Upper lobe of left lung (tissue), 6 donors: Measurements from ENCODE around the gene REC8. TPM values are rescaled to one million over a fixed set of nuclear protein-coding genes. Genes with fewer than 3 reads are reported as not detected.

Source experiments
- ATAC-seq, 2 donors: fragments of 200-7000 bp; cut with Tn5 transposase; one replicate each; pipeline ENCODE4 v1.9.1; 2022; ENCODE audit warnings: mild to moderate bottlenecking in 2 of 2, moderate library complexity in 2 of 2; ENCODE audit not compliant: low FRiP score in 2 of 2
- DNase-seq, 2 donors: peaks; one replicate each; pipeline ENCODE4 v3.0.0-alpha.2; 2019 to 2020
- H3K27ac ChIP-seq, 4 donors: fragments of 200-600 bp; sonication (generic); one replicate each; pipeline ENCODE4 v1.5.1; 2016 to 2019
- H3K27me3 ChIP-seq, 4 donors: fragments of 200-600 bp; sonication (generic); one replicate each; pipeline ENCODE4 v1.5.1; 2017 to 2019
- H3K36me3 ChIP-seq, 4 donors: fragments of 200-600 bp; sonication (generic); one replicate each; pipeline ENCODE4 v1.5.1; 2016 to 2019
- H3K4me1 ChIP-seq, 4 donors: fragments of 200-600 bp; sonication (generic); one replicate each; pipeline ENCODE4 v1.5.1; 2018 to 2019
- H3K4me3 ChIP-seq, 4 donors: fragments of 200-600 bp; sonication (generic); one replicate each; pipeline ENCODE4 v1.5.1; 2017 to 2019; ENCODE audit warnings: mild to moderate bottlenecking in 2 of 4, moderate library complexity in 1 of 4
- H3K9me3 ChIP-seq, 4 donors: fragments of 200-600 bp; sonication (generic); one replicate each; pipeline ENCODE4 v1.5.1; 2018 to 2019
- EP300 ChIP-seq, 4 donors: sonication (generic); formaldehyde crosslinking; IDR thresholded peaks; one replicate each; pipeline ENCODE4 v1.5.1; 2017; ENCODE audit warnings: antibody characterized with exemption in 4 of 4, control low read depth in 2 of 4
- POLR2A ChIP-seq, 4 donors: fragments of 450-650 bp; IDR thresholded peaks; one replicate each; pipeline ENCODE4 v1.5.1; 2016 to 2017; ENCODE audit warnings: antibody characterized with exemption in 4 of 4, mild to moderate bottlenecking in 2 of 4
- POLR2AphosphoS5 ChIP-seq, 2 donors: sonication (generic); formaldehyde crosslinking; IDR thresholded peaks; one replicate each; pipeline ENCODE4 v1.5.1; 2017; ENCODE audit warnings: antibody characterized with exemption in 2 of 2
- WGBS, 2 donors: methylation state at CpG; one replicate each; pipeline ENCODE4 v1.1.5; 2017 to 2018; 5-methylcytosine and 5-hydroxymethylcytosine counted together
- total RNA-seq, 6 donors: library from RNA; depleted of rRNA in 4 of 6; stranded (reverse); fragments of >200 nt in 4 of 6; gene quantifications; one replicate each; pipeline versions ENCODE4 v1.1.0 to v1.2.1, GENCODE V29; 2016 to 2021
- TF ChIP-seq, protein P1 (sequence below), 6 experiments: fragments of 450-650 bp in 4 of 6; fragments of 200-600 bp in 2 of 6; sonication (generic) in 2 of 6; IDR thresholded peaks; one replicate each; pipeline ENCODE4 v1.5.1; 2016 to 2019; ENCODE audit warnings: antibody characterized with exemption in 6 of 6
- donor health status: DM: no; HTN: no; CAD: no; lungs with moderate emphysema.
- donor health status: DM: no; HTN: yes; CAD: no; lungs with severe emphysema.

The REC8 gene
- total RNA-seq, 6 donors from 2014 or later: 16.0 to 76.5 (median 29.4) TPM

DNA sequence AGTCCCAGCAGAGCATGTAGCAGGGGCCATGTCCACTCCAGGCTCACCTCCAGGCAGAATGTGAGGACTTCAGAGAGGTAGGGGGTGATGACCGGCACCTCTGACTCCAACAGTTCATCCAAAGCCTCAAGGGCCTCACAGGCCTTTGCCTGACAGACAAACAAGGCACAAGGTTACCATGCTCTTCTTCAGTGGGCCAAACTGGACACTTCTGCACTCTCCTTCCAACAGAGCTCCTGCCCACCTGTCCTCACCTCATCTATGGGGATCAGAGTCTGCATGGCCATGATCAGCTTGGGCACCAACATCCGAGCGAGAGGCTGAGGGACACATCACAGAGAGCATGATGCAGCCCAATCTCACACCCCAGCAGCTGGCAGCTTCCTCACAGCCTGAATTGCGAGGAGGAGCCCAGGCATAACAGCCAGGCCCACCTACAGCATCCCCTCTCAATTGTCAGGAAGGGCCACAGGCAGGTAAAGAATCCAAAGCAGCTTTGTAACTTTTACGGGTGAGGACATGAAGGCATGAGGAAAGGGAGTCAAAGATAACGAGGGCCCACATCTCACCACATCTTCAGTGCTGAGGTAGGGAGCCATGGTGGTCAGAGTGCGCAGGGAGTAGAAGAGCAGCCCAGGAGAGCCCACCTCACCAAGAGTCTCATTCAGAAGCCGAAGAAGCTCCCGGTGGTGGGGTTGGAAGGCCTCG is 15.1 kb downstream of the REC8 start:
- no peak overlapping the region for H3K4me3 ChIP-seq
- no peaks in the 10 kb centered on the region for H3K27me3 ChIP-seq
- WGBS, 2 donors: 92 to 93% methylated on average over 8 to 10 of the region's 10 CpGs
- no peak for TF ChIP-seq EP300 (IDR thresholded peaks at IDR 0.05)
- TF ChIP-seq, protein P1, sequence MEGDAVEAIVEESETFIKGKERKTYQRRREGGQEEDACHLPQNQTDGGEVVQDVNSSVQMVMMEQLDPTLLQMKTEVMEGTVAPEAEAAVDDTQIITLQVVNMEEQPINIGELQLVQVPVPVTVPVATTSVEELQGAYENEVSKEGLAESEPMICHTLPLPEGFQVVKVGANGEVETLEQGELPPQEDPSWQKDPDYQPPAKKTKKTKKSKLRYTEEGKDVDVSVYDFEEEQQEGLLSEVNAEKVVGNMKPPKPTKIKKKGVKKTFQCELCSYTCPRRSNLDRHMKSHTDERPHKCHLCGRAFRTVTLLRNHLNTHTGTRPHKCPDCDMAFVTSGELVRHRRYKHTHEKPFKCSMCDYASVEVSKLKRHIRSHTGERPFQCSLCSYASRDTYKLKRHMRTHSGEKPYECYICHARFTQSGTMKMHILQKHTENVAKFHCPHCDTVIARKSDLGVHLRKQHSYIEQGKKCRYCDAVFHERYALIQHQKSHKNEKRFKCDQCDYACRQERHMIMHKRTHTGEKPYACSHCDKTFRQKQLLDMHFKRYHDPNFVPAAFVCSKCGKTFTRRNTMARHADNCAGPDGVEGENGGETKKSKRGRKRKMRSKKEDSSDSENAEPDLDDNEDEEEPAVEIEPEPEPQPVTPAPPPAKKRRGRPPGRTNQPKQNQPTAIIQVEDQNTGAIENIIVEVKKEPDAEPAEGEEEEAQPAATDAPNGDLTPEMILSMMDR (IDR thresholded peaks at IDR 0.05): no peak
- TF ChIP-seq POLR2A (IDR thresholded peaks at IDR 0.05): no peak
- TF ChIP-seq POLR2AphosphoS5 (IDR thresholded peaks at IDR 0.05): no peak
- H3K9me3 ChIP-seq: no peaks in the 10 kb centered on the region
- peaks cover 0 to 60% (median 44%) of the 10 kb centered on the region in 4 donors for H3K36me3 ChIP-seq
- ATAC-seq (no peak), DNase-seq (no peak)
- H3K4me1 ChIP-seq: peaks cover 14 to 24% (median 18%) of the 10 kb centered on the region in 4 donors
- no peak overlapping the region for H3K27ac ChIP-seq

DNA sequence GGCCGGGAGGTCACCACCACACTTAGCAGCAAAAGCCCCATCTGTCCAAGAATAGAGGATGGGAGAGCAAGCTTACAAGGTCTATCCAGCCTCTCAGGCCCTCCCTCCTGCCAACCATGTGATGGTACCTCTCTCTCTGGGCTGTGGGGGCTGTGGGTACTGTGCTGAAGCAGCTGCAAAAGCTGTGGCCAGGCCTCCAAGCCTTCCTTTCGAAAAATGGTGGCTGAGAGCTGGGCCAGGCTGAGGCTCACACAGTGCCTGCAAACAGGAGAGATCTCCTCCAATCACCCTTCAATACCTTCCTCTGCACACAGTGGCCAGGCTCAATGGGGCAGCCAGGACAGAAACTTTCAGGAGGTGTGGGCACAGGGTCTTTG is 15.6 kb downstream of the REC8 start:
- Histone ChIP-seq H3K4me1 (peaks cover 14 to 24% (median 18%) of the 10 kb centered on the region in 4 donors), H3K4me3 (peak overlapping the region in 1 of 4 donors; percentile 90), H3K9me3 (no peaks in the 10 kb centered on the region), H3K27me3 (no peaks in the 10 kb centered on the region), H3K27ac (peak overlapping the region in 2 of 4 donors; percentile 67 to 78), H3K36me3 (peaks cover 0 to 60% (median 43%) of the 10 kb centered on the region in 4 donors)
- 92 to 94% methylated on average over 2 of the region's 2 CpGs for WGBS, 2 donors
- TF ChIP-seq POLR2A (IDR thresholded peaks at IDR 0.05) (no peak), POLR2AphosphoS5 (IDR thresholded peaks at IDR 0.05) (no peak)
- TF ChIP-seq, protein P1 (IDR thresholded peaks at IDR 0.05): no peak
- ATAC-seq (no peak), DNase-seq (no peak)

DNA sequence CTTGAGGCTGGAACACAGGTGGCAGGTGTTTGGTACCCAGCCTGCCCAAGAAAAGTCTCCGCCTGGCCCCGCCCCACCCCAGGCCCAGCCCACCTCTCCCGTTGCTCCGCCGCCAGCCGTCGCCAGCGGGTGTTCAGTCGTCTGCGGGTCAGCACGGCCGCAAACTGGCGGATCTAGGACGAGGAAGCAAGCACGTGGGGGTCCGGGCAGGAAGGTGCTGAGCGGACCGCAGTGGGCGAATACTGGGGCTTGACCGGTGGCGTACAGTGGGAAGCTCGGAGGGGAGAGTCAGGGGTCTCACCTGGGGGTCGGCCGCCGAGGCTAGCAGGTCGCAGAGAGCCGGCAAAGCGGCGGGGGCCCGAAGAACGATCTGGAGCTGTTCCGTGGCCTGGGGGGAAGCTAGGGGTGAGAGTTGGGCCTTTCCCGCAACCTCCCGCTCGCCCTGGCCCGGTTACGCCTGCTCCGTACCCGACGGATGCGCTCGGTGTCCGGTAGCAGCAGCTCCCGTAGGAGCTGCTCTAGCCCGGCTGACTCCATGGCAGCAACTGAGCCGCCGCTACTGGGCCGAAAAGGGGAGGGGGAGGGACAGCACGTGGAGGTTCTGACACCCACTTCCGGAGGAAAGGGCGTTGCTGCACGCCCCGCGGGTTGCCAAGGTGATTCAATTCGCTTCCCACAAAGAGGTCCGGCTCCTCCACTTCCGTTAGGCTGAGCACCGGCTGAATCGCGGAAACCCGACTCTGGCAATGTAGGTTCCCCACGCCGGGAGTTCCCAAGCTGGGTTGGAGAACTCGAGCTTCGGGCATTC is 16.6 kb downstream of the REC8 start, which contains the start of gene IPO4:
IPO4 (minus strand) TSS at position 566 of the 808 bp plus-strand sequence; CDS start at position 537, 29 bp downstream.
- Histone ChIP-seq H3K4me1 (peaks cover 14 to 24% (median 18%) of the 10 kb centered on the region in 4 donors), H3K36me3 (peaks cover 0 to 59% (median 41%) of the 10 kb centered on the region in 4 donors), H3K4me3 (peak within 1 kb of the TSS; percentile 65 to 90 (median 78)), H3K27me3 (no peaks in the 10 kb centered on the region), H3K9me3 (no peaks in the 10 kb centered on the region), H3K27ac (peak within 1 kb of the TSS; percentile 67 to 78 (median 72))
- 0% methylated on average over 12 to 57 of the region's 65 CpGs for WGBS, 2 donors
- ATAC-seq (peak; percentile 95 to 97), DNase-seq (peak; percentile 93 to 97)
- TF ChIP-seq EP300 (IDR thresholded peaks at IDR 0.05) (no peak), POLR2AphosphoS5 (IDR thresholded peaks at IDR 0.05) (peak; percentile 81 to 86), POLR2A (IDR thresholded peaks at IDR 0.05) (peak in 3 of 4 donors; percentile 24 to 66 (median 66))
- TF ChIP-seq, protein P1 (IDR thresholded peaks at IDR 0.05): no peak

DNA sequence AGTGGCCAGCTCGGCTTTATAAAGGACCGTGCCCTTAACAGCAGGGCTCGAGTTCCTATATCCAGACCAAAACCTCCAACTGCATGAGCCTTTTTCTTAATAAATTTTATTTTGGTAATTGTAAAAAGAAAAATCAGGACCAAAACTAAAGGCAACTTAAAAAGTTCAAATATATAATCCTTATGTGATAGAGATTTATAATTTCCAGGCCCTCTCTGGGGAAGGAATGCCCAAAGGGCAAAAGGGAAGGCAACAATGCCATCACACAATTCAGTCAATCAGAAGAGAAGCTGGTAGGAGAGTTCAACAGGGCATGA is 17.1 kb downstream of the REC8 start:
- ATAC-seq: no peak
- peak overlapping the region in 3 of 4 donors; percentile 67 to 78 (median 67) for H3K27ac ChIP-seq
- peaks cover 15 to 25% (median 20%) of the 10 kb centered on the region in 4 donors for H3K4me1 ChIP-seq
- DNase-seq: no peak
- 0 to 2% methylated on average over 3 of the region's 3 CpGs for WGBS, 2 donors
- peaks cover 0 to 53% (median 36%) of the 10 kb centered on the region in 4 donors for H3K36me3 ChIP-seq
- peak overlapping the region in 3 of 4 donors; percentile 65 to 90 (median 88) for H3K4me3 ChIP-seq
- H3K27me3 ChIP-seq: no peaks in the 10 kb centered on the region
- TF ChIP-seq EP300 (IDR thresholded peaks at IDR 0.05) (no peak), POLR2A (IDR thresholded peaks at IDR 0.05) (no peak), POLR2AphosphoS5 (IDR thresholded peaks at IDR 0.05) (no peak)
- TF ChIP-seq, protein P1 (IDR thresholded peaks at IDR 0.05): no peak
- no peaks in the 10 kb centered on the region for H3K9me3 ChIP-seq
